Measurements from ENCODE around the gene LUZP2.

LUZP2 gene

DNA sequence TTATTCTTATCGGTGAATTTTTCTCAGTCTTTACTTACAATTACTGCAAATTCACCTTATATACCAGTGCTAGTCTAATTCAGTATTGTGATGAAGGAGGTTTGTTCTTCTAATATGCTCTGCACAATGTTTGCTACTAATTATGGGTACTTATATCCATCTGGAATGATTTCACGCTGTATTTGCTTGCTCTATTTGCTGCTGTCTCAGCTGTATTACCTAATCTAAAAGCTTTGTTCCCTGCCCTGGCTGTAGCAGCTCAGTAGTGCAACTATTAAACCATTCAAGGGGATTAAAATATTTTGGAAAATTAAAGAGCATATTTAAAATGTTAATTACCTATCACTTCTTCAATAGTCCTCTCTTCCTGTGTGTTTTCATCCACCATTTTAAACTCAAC is 375.3 kb downstream of the LUZP2 start:
- no peaks in the 10 kb centered on the region for H3K36me3 ChIP-seq
- no peak overlapping the region for H3K27ac ChIP-seq
- no peak overlapping the region for H3K4me3 ChIP-seq (ENCODE audit: low read depth in 1 of 2, low read length in 1 of 2)
- H3K27me3 ChIP-seq, result no peaks in the 10 kb centered on the region
- TF ChIP-seq, protein P1, sequence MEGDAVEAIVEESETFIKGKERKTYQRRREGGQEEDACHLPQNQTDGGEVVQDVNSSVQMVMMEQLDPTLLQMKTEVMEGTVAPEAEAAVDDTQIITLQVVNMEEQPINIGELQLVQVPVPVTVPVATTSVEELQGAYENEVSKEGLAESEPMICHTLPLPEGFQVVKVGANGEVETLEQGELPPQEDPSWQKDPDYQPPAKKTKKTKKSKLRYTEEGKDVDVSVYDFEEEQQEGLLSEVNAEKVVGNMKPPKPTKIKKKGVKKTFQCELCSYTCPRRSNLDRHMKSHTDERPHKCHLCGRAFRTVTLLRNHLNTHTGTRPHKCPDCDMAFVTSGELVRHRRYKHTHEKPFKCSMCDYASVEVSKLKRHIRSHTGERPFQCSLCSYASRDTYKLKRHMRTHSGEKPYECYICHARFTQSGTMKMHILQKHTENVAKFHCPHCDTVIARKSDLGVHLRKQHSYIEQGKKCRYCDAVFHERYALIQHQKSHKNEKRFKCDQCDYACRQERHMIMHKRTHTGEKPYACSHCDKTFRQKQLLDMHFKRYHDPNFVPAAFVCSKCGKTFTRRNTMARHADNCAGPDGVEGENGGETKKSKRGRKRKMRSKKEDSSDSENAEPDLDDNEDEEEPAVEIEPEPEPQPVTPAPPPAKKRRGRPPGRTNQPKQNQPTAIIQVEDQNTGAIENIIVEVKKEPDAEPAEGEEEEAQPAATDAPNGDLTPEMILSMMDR (IDR thresholded peaks at IDR 0.05), result no peak
- no peaks in the 10 kb centered on the region for H3K9me3 ChIP-seq
- H3K4me1 ChIP-seq (ENCODE audit: control insufficient read depth in 1 of 2, insufficient read depth in 1 of 2, low read depth in 1 of 2, low read length in 1 of 2), result no peaks in the 10 kb centered on the region

DNA sequence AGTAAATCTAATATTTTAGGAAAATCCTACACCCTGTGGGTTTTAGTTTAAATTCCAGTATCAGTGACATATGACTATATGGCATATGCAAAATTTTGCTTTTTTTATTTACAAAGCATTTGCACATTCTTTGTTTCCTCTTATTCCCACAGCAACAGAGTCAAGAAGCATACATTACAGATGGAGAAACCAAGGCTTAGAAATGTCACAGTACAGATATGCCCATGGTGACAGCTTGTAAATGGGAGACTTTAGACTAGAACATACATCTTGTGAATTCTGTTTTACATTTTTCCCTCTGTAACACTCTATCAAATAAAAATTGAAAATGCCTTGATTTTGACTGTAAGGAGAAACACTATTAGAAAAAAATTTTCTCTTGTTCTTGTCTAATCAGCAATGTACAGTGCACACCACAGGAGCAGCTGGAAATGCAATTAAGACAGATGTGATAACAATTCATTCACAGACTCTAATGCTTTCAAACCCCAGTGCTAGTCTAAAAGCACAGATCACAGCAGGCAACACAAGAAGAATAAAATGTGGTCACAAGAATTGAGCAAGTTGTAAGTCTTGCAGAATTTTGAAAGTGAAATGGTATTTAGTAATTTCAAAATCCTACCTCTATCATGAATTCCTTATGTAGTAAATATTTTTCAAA is 375.9 kb downstream of the LUZP2 start:
- no peak overlapping the region for H3K4me3 ChIP-seq (ENCODE audit: low read depth in 1 of 2, low read length in 1 of 2)
- no peaks in the 10 kb centered on the region for H3K36me3 ChIP-seq
- H3K27ac ChIP-seq, result no peak overlapping the region
- H3K27me3 ChIP-seq, result no peaks in the 10 kb centered on the region
- H3K4me1 ChIP-seq (ENCODE audit: control insufficient read depth in 1 of 2, insufficient read depth in 1 of 2, low read depth in 1 of 2, low read length in 1 of 2), result no peaks in the 10 kb centered on the region
- TF ChIP-seq, protein P1 (IDR thresholded peaks at IDR 0.05), result no peak
- no peaks in the 10 kb centered on the region for H3K9me3 ChIP-seq

DNA sequence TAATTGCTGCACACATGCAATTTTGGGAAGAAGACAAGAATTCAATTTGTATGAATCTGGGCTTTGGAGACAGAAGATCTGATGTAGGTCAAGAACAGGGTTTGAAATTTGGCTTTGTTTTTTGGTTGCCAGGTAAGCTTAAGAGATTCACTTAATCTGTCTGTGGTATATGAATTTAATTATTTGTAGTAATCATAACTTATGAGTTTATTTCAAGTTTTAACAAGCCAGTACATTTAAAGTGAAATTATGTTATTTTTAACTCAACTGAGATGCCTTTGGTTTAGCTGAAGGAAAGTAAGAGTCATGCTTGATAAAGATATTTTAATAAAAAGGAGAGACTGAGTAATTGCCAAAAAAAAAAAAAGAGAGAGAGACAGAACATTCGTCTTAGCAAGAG is 384.1 kb downstream of the LUZP2 start:
- Histone ChIP-seq H3K36me3 (no peaks in the 10 kb centered on the region), H3K4me3 (ENCODE audit: low read depth in 1 of 2, low read length in 1 of 2) (no peak overlapping the region), H3K4me1 (ENCODE audit: control insufficient read depth in 1 of 2, insufficient read depth in 1 of 2, low read depth in 1 of 2, low read length in 1 of 2) (no peaks in the 10 kb centered on the region), H3K27ac (no peak overlapping the region), H3K27me3 (no peaks in the 10 kb centered on the region), H3K9me3 (no peaks in the 10 kb centered on the region)
- TF ChIP-seq, protein P1 (IDR thresholded peaks at IDR 0.05), result no peak

DNA sequence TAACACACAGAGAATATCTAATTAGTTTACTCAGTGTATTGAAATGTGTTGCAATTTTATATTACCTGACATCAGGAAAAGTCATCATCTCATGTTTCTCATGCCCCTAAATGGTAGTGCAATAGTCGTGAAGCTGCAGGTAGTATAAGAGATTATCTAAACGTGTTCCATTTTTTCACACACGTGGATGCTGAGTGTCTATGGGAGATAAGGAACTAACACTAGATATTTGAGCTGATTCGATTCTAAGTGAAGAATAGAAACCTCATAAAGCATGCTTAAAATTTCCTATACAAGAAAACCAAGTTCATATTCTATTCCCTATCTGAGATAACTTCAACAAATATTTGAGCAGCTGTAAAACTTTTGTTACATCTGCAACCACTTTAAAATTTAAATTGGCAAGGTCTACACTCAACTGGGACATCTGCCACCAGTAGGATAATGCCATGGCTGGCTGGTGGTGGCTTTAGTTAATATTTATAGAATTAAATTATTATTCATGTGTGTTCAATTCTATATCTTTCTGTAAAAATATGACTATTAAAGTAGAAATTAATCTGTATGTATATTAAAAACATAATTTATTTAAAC is 388.8 kb downstream of the LUZP2 start:
- no peaks in the 10 kb centered on the region for H3K9me3 ChIP-seq
- H3K27me3 ChIP-seq, result no peaks in the 10 kb centered on the region
- no peak overlapping the region for H3K27ac ChIP-seq
- no peaks in the 10 kb centered on the region for H3K4me1 ChIP-seq (ENCODE audit: control insufficient read depth in 1 of 2, insufficient read depth in 1 of 2, low read depth in 1 of 2, low read length in 1 of 2)
- H3K36me3 ChIP-seq, result no peaks in the 10 kb centered on the region
- no peak overlapping the region for H3K4me3 ChIP-seq (ENCODE audit: low read depth in 1 of 2, low read length in 1 of 2)
- TF ChIP-seq, protein P1 (IDR thresholded peaks at IDR 0.05), result no peak

DNA sequence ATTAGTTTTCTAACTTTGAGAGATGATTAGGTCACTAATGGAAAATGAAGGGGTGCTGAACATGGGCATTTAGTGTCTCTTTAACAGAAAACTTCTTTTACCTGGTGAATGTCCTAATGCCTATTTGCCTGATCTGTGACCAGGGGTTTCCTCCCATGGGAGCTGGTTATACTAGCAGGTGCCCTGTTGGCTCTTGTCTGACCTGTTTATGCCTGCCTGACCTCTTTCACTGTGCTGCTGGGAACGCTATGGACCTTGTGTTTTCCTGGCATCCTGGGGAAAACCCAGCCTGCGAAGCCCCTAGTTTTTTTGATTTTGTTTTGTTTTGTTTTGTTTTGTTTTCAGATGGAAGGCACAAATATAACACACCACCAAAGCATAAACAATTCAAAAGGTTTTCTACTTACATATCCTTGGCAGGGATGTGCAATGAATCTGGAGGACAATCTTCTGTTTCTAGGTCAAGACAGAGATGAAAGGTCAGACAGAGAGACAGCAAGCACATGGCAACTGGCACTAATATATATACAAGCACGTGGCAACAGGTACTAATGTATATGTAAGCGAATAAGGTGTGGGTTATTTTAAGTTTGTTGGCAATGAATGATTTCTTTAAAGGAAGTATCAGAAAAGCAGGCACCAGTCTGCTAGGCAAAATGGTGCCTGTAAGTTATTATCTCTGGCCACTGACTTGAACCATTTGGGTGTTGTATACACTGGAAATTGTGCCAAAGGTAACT is 390.2 kb downstream of the LUZP2 start:
- Histone ChIP-seq H3K4me1 (ENCODE audit: control insufficient read depth in 1 of 2, insufficient read depth in 1 of 2, low read depth in 1 of 2, low read length in 1 of 2) (no peaks in the 10 kb centered on the region), H3K4me3 (ENCODE audit: low read depth in 1 of 2, low read length in 1 of 2) (no peak overlapping the region), H3K27me3 (no peaks in the 10 kb centered on the region), H3K27ac (no peak overlapping the region), H3K36me3 (no peaks in the 10 kb centered on the region), H3K9me3 (no peaks in the 10 kb centered on the region)
- TF ChIP-seq, protein P1 (IDR thresholded peaks at IDR 0.05), result no peak

Data from neutrophil (primary cell).